Endothelial cell of umbilical vein (primary cell): ENCODE results near the gene TPRKB. TPM values are rescaled to one million over a fixed set of nuclear protein-coding genes. Genes with fewer than 3 reads are reported as not detected.
"Not testable (repeated sequence)": the region's sequence is repeated elsewhere in the genome, so short reads cannot be mapped to it uniquely, and the experiment has no call there.

Experiments
- BruUV-seq: library from RNA; stranded (reverse); fragments of 400-500 nt; replicated peaks from 2 replicates; lab custom pipeline; 2021; lab: Mats Ljungman, UMichigan
- CTCF ChIA-PET: fragments of 300-600, 350-600 bp; sonication (Branson Sonifier 250); formaldehyde crosslinking; loops from one replicate; lab custom pipeline; 2021; ENCODE audit warnings: antibody characterized with exemption, inconsistent platforms; lab: Charles Lee
- POLR2A ChIA-PET: fragments of 300-600, 350-600 bp; sonication (Branson Sonifier 250); formaldehyde crosslinking; loops from one replicate; lab custom pipeline; 2021; ENCODE audit warnings: antibody characterized with exemption, inconsistent platforms; lab: Charles Lee
- DNase-seq: peaks from one replicate; pipeline ENCODE4 v3.0.0-alpha.2; 2011; ENCODE audit warnings: low read depth, low spot score
- FAIRE-seq: peaks from 2 replicates; lab custom pipeline; 2011; peaks lifted over from hg19 to GRCh38; lab: Jason Lieb, UNC
- H2AFZ ChIP-seq: 2 replicates; pipeline ENCODE4 v1.6.0; 2012; ENCODE audit warnings: low read depth, low read length, control low read depth, inconsistent platforms
- H3K27ac ChIP-seq: 2 replicates; pipeline ENCODE4 v1.5.1; 2011; ENCODE audit warnings: low read depth, mild to moderate bottlenecking, control low read depth, low read length, moderate library complexity; ENCODE audit not compliant: insufficient read depth
- H3K27me3 ChIP-seq, 2 experiments: 2 replicates each; pipeline versions ENCODE4 v1.6.0 to v1.6.1; 2011; ENCODE audit warnings: low read length in 2 of 2, mixed read lengths in 1 of 2; ENCODE audit not compliant: control insufficient read depth in 2 of 2, insufficient read depth in 2 of 2
- H3K36me3 ChIP-seq, 2 experiments: 2 replicates in 1 of 2; 3 replicates in 1 of 2; pipeline ENCODE4 v1.5.1; 2011; ENCODE audit warnings: low read length in 2 of 2, mild to moderate bottlenecking in 1 of 2, moderate library complexity in 1 of 2; ENCODE audit not compliant: control insufficient read depth in 2 of 2, insufficient read depth in 2 of 2; ENCODE audit errors: extremely low read depth in 1 of 2
- H3K4me1 ChIP-seq: 3 replicates; pipeline ENCODE4 v1.5.1; 2011; ENCODE audit warnings: mild to moderate bottlenecking, low read length; ENCODE audit not compliant: control insufficient read depth, insufficient read depth; ENCODE audit errors: extremely low read depth
- H3K4me2 ChIP-seq: 2 replicates; pipeline ENCODE4 v1.6.1; 2011; ENCODE audit warnings: low read length, control low read depth, mixed read lengths; ENCODE audit not compliant: insufficient read depth
- H3K4me3 ChIP-seq, 3 experiments: fragments of 200-600 bp in 1 of 3; sonication (generic), shearing (Covaris generic) in 1 of 3; replicated peaks in 1 of 3; 2 replicates each; pipeline ENCODE4 v1.5.1; 2011 to 2016; ENCODE audit warnings: control low read depth in 3 of 3, low read length in 3 of 3, mild to moderate bottlenecking in 2 of 3, inconsistent platforms in 1 of 3, low read depth in 1 of 3, moderate library complexity in 1 of 3; ENCODE audit not compliant: insufficient read depth in 1 of 3
- H3K79me2 ChIP-seq: 2 replicates; pipeline ENCODE4 v1.6.0; 2012; ENCODE audit warnings: low read length, inconsistent platforms; ENCODE audit not compliant: control insufficient read depth, insufficient read depth
- H3K9ac ChIP-seq: replicated peaks from 2 replicates; pipeline ENCODE3; 2011; ENCODE audit warnings: low read length, control low read depth; ENCODE audit not compliant: insufficient read depth; ENCODE audit errors: extremely low read depth
- H3K9me1 ChIP-seq: replicated peaks from 3 replicates; pipeline ENCODE4 v1.6.0; 2011; ENCODE audit warnings: mild to moderate bottlenecking, low read length; ENCODE audit not compliant: control insufficient read depth, insufficient read depth; ENCODE audit errors: extremely low read depth
- H3K9me3 ChIP-seq: replicated peaks from 2 replicates; pipeline ENCODE4 v1.5.1; 2012; ENCODE audit warnings: low read length, inconsistent platforms; ENCODE audit not compliant: control insufficient read depth, insufficient read depth
- H4K20me1 ChIP-seq: replicated peaks from 2 replicates; pipeline ENCODE3; 2011; ENCODE audit warnings: mild to moderate bottlenecking, low read length; ENCODE audit not compliant: control insufficient read depth, insufficient read depth; ENCODE audit errors: extremely low read depth
- dilution Hi-C: fragments of 300-500 bp; cut with MboI; formaldehyde crosslinking; loops from one replicate; pipeline ENCODE4 v1.15.0; 2019; ENCODE audit warnings: low sequenced_read_pairs; ENCODE audit not compliant: extremely low pct_ligation_motif_present
- intact Hi-C: fragments of 100-400 bp; cut with micrococcal nuclease; formaldehyde crosslinking; loops from one replicate; pipeline ENCODE4 v1.10.0; 2022
- polyA plus RNA-seq, 4 experiments: library from polyadenylated mRNA; depleted of rRNA in 3 of 4; stranded (reverse) in 3 of 4; unstranded in 1 of 4; fragments of >200 nt; gene quantifications; 2 replicates each; pipeline versions ENCODE4 v1.2.1 to v1.2.3, GENCODE V29; 2011 to 2012; ENCODE audit warnings: missing spikeins in 1 of 4
- total RNA-seq: library from RNA; stranded (reverse); gene quantifications from 2 replicates; pipeline ENCODE4 v1.2.3, GENCODE V29; 2021
- TF ChIP-seq, protein P1 (sequence below), 2 donors: IDR thresholded peaks; 1 replicate in 1 of 2; 2 replicates in 1 of 2; pipeline ENCODE4 v1.5.1; 2011; ENCODE audit warnings: low read length in 2 of 2, mild to moderate bottlenecking in 2 of 2, moderate library complexity in 2 of 2, control low read depth in 1 of 2, inconsistent platforms in 1 of 2, low read depth in 1 of 2; ENCODE audit not compliant: insufficient read depth in 1 of 2; ENCODE audit errors: extremely low read depth in 1 of 2

Gene TPRKB
- total and polyA plus RNA-seq, 2 donors (not counting 3 experiments of a cell fraction or from before 2014, with no cell fraction given) = 27.1 to 36.1 TPM

DNA sequence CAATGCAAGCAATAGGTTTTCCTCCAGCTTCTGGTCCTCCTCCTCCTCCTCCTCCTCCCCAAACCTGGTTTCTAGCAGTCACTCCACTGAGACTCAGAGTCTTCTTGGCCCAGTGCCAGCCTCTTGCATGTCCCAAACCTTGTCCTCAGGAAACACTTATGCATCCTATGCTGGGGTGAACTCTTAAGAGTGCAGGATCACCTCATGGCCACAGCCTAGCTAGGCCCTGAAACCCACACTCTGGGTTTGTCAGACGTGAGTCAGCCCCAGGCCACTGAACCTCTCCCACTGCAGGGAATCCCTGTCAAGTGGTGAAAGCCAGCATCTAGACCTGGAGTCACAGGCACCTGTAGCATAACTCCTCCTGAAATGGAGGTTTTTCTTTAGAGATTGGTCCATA, 52.8 kb downstream of the TPRKB start:
- BruUV-seq, H3K9me1 ChIP-seq, H4K20me1 ChIP-seq, H3K4me2 ChIP-seq, H3K9ac ChIP-seq, FAIRE-seq, dilution Hi-C loops, CTCF ChIA-PET, H3K27ac ChIP-seq, H3K36me3 ChIP-seq, H3K4me3 ChIP-seq, H3K9me3 ChIP-seq, H3K4me1 ChIP-seq, DNase-seq, H2AFZ ChIP-seq, H3K79me2 ChIP-seq, POLR2A ChIA-PET: not testable (repeated sequence)
- intact Hi-C loops = loop anchor here (5.0 to 10.0 kb wide), 2 partner anchors 53 to 100 kb away; partner anchors contain the start of genes C2orf78, DUSP11 and TPRKB
- H3K27me3 ChIP-seq = peaks cover 9 to 15% of the 10 kb centered on the region in 2 experiments

DNA sequence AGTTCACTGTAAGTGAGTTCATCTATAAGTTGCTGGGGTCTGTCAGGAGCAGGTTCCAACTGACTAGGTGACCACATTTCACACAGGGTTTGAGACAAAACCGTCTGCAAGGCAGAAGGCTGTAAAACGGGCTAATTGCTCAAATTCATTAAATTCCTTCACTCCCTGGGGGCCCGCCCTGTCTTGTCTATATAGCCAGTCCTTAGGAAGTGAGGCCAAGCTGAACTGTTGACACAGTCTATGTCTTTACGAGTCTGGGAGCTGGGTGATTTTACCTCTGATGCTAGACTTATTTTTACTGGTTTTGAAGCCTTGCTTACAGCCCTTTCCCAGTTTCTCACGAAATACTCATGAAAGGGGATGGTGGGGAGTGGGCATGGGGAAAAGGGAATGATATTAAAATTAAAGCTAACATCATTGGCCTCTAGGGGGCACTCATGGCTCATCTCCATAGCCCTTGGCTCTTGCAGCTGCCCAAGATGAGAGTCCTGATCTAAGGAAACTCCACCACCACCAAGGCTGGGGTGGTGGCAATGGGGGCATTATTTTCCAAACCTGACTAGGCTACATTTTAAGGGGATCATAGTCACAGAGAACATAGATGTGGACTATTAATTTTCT, 57.1 kb downstream of the TPRKB start:
- dilution Hi-C loops, H3K4me3 ChIP-seq, H3K9me1 ChIP-seq, H3K9me3 ChIP-seq, H4K20me1 ChIP-seq, H3K4me1 ChIP-seq, H3K9ac ChIP-seq, H3K79me2 ChIP-seq, H2AFZ ChIP-seq, H3K36me3 ChIP-seq, H3K4me2 ChIP-seq, H3K27ac ChIP-seq, BruUV-seq: not testable (repeated sequence)
- intact Hi-C loops = loop anchor here (5.0 to 10.0 kb wide), 2 partner anchors 57 to 105 kb away; partner anchors contain the start of genes C2orf78, DUSP11 and TPRKB
- ChIA-PET POLR2A (interaction anchor here (0.5 kb wide), 1 partner anchor 266 kb away, joined by 8 read pairs; no protein-coding TSS in a partner anchor), CTCF (interaction anchor here (0.7 to 2.6 kb wide), 31 partner anchors 9 to 656 kb away, joined by 3 to 18 read pairs (median 4); partner anchors contain the start of genes DUSP11, MOB1A, STAMBP and TPRKB)
- peaks cover 7 to 12% of the 10 kb centered on the region in 2 experiments for H3K27me3 ChIP-seq
- DNase-seq (peak; percentile 54), FAIRE-seq (peak; percentile 92)
- TF ChIP-seq, protein P1, sequence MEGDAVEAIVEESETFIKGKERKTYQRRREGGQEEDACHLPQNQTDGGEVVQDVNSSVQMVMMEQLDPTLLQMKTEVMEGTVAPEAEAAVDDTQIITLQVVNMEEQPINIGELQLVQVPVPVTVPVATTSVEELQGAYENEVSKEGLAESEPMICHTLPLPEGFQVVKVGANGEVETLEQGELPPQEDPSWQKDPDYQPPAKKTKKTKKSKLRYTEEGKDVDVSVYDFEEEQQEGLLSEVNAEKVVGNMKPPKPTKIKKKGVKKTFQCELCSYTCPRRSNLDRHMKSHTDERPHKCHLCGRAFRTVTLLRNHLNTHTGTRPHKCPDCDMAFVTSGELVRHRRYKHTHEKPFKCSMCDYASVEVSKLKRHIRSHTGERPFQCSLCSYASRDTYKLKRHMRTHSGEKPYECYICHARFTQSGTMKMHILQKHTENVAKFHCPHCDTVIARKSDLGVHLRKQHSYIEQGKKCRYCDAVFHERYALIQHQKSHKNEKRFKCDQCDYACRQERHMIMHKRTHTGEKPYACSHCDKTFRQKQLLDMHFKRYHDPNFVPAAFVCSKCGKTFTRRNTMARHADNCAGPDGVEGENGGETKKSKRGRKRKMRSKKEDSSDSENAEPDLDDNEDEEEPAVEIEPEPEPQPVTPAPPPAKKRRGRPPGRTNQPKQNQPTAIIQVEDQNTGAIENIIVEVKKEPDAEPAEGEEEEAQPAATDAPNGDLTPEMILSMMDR (IDR thresholded peaks at IDR 0.05; ENCODE audit: extremely low read depth in 1 of 2, insufficient read depth in 1 of 2, low read depth in 1 of 2, low read length in 2 of 2) = peak; percentile 29 to 53

Other genes with a start within 250 kb of the TPRKB start
- not detected in 2 replicates for gene NAT8, start 94.9 kb downstream of the TPRKB start, total RNA-seq
- gene NAT8, start 94.9 kb downstream of the TPRKB start, polyA plus RNA-seq = 0.19 and 0.25 TPM in 2 replicates
- gene DUSP11, start 42.8 kb upstream of the TPRKB start, total RNA-seq = 25.3 and 27.0 TPM in 2 replicates
- gene DUSP11, start 42.8 kb upstream of the TPRKB start, polyA plus RNA-seq = 18.4 and 18.6 TPM in 2 replicates
- not detected in 2 replicates for gene C2orf78, start 46.8 kb upstream of the TPRKB start, total RNA-seq
- gene C2orf78, start 46.8 kb upstream of the TPRKB start, polyA plus RNA-seq = not detected in 2 replicates
- gene STAMBP, start 91.6 kb upstream of the TPRKB start, total RNA-seq = 19.8 and 21.3 TPM in 2 replicates
- gene STAMBP, start 91.6 kb upstream of the TPRKB start, polyA plus RNA-seq = 18.0 and 19.0 TPM in 2 replicates
- gene ACTG2, start 155.7 kb upstream of the TPRKB start, total RNA-seq = not detected in 2 replicates
- gene ACTG2, start 155.7 kb upstream of the TPRKB start, polyA plus RNA-seq = not detected in 2 replicates
- gene DGUOK, start 189.5 kb upstream of the TPRKB start, total RNA-seq = 51.8 and 58.8 TPM in 2 replicates
- gene DGUOK, start 189.5 kb upstream of the TPRKB start, polyA plus RNA-seq = 68.7 and 77.5 TPM in 2 replicates
- 14.7 and 15.6 TPM in 2 replicates for gene TET3, start 247.6 kb upstream of the TPRKB start, total RNA-seq
- 3.0 and 3.4 TPM in 2 replicates for gene TET3, start 247.6 kb upstream of the TPRKB start, polyA plus RNA-seq